NOMO-1 treated with dmso at 0.1 percent for 144 hours (cell line): ENCODE results near the gene UROS.

Source experiments
- DNase-seq: peaks from one replicate; lab custom pipeline; 2025; ENCODE audit not compliant: unreplicated experiment; lab: John Stamatoyannopoulos, UW

UROS gene

GRCh38 chr10:125795128-125795527 lies 27.9 kb downstream of the UROS start:
- DNase-seq = no peak

GRCh38 chr10:125792342-125793300 lies 30.4 kb downstream of the UROS start:
- no peak for DNase-seq

- DNase-seq = no peak
These were observed 34.7 kb downstream of the UROS start for GRCh38 chr10:125788156-125789034.

DNA sequence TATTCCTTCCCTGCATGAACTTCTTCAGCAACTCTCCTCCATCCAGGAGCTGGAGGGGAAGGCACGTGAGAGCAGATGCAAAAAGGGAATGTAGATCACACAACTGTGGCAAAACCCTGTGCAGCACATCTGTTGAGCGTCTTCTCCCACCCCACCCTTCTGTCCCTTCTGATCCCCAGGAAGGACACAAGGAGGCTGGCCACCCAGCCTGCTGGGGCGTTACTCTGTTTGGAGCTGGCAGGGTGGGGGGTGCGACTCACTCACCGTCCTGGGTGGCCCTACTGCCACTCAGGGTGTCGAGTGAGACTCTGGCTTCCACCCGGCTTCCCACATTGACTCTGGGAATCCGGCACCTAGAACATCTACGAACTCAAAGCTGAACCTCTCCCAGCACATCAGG lies 37.3 kb downstream of the UROS start:
- no peak for DNase-seq

DNA sequence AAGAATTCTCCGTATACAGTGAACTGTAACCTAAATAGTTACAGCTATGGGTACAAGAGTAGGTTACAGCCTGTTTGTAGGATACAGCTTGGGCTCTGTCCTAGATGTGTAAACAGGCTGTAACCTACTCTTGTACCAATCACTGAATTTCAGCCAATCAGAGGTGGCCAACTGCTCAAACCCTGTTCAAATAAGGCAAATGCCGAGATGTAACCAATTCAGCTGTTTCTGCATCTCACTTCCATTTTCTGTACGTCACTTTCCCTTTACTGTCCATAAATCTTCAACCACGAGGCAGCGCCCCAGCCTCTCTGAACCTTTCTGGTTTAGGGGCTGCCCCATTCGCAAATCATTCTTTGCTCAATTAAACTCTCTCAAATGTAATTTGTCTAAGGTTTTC lies 39.1 kb downstream of the UROS start:
- DNase-seq = no peak

GRCh38 chr10:125783408-125783807 lies 39.6 kb downstream of the UROS start:
- DNase-seq = no peak

- DNase-seq = no peak
These were observed 40.4 kb downstream of the UROS start for GRCh38 chr10:125782616-125783015.

DNA sequence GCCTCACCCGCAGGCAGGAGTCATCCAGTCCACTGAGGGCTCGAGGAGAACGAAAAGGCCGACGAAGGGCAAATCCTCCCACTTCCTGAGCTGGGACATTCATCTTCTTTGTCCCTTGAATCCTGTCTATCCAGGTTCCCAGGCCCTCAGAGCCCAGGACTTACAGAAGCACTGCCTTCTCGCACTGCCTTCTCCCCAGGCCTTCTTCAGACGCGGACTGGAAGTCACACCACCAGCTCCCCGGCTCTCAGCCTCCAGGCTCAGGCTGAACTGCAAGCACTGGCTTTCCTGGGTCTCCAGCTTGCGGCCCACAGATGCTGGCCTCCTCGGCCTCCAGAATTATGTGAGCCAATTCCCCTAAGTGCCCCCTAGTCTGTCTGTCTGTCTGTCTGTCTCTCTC lies 41.0 kb downstream of the UROS start:
- DNase-seq = no peak

DNA sequence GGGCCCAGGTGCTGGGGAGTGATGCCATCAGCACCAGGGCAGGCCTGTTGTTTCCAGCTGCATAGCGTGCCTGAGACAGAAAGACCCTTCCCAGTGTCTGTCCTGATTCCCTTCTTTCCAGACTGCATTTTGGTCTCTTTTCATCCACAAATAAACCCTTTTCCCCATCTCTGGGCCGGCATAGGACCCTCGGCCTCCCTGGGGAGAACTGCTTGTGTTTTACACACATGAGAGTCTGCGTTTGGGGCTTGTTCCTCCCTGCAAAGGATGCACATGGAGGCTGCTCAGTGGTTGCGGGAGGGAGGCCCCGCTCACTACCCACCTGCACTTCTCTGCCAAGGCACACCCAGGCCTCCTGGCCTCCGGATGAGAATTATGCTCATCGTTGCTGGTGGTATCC lies 41.7 kb downstream of the UROS start:
- DNase-seq = no peak

GRCh38 chr10:125779403-125780327 lies 43.4 kb downstream of the UROS start:
- no peak for DNase-seq

GRCh38 chr10:125778556-125778955 lies 44.5 kb downstream of the UROS start:
- DNase-seq = no peak

- no peak for DNase-seq
These were observed 45.3 kb downstream of the UROS start for GRCh38 chr10:125777806-125778205.

DNA sequence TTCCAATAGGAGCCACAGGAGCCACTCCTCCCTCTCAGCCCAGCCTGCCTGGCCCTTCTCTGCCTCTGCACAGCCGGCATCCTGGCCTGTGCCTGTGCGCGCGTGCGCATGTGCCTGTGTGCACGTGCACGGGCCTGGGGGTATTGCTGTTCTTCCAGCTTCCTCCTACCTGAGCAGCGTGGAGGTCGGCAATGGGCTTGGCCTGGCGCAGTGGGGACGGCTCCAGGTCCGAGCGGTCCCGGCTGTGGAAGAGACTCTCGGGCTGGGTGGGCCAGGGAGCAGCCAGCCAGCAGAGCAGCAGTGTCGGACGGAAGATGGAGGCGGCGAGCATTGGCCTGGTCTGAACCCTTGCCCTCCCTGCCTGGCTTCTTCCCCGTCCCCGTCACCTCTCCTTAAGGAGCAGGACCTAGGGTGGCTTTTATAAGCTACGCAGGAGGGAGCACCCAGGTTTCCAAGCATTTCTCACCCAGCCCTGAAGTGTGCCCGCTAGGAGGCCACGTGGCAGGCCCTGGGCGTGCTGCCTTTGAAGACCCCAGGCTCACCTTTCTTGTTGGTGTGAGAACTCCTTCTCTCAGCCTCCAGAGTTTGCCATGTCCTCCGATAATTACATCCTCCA lies 47.5 kb downstream of the UROS start, which contains the start of gene MMP21:
Gene MMP21, minus strand, starts transcription at position 331 of the 616 bp plus-strand sequence. Its CDS starts 0 bp downstream, at position 331.
- no peak for DNase-seq

GRCh38 chr10:125774581-125775191 lies 48.4 kb downstream of the UROS start:
- no peak for DNase-seq

DNA sequence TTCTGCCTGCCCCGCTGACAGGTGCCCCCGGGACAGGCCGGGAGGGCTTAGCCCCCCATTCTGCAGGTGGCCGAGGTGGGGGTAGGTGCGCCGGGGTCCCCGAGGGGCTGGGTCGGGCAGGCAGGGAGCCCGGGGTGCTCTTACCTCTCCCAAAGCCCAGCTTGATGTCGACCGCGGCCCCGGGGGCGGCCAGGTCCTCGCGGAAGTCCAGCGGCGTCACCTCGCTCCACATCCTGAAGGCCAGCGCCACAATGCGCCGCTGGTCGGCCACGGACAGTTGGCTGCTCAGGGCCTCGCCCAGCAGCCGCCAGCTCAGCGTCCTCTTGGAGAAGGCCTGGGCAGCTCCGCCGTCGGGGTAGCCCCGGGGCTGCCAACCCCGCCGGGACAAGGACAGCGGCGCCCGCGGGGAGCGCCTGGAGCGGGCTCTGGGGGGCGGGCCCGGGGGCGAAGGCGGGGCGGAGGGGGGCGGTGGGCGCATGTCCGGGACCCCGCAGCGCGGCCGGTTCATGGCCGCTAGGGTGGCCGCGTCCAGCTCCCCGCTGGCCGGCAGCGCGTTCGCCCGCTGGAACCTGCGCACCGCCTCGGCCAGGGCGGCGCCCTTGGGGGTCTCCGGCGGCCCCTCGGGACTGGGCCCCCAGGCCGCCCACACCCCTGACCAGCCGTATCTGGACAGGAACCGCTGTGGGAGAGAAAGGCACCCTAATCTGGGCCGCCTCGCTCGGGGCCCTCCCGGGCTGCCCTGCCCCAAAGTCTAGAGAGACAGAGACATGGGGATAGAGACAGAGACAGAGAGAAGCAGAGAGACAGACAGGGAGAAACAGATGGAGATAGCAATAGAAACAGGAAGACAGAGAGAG lies 49.1 kb downstream of the UROS start:
- no peak for DNase-seq

- no peak for DNase-seq
These were observed 50.2 kb downstream of the UROS start for GRCh38 chr10:125772864-125773180.

DNA sequence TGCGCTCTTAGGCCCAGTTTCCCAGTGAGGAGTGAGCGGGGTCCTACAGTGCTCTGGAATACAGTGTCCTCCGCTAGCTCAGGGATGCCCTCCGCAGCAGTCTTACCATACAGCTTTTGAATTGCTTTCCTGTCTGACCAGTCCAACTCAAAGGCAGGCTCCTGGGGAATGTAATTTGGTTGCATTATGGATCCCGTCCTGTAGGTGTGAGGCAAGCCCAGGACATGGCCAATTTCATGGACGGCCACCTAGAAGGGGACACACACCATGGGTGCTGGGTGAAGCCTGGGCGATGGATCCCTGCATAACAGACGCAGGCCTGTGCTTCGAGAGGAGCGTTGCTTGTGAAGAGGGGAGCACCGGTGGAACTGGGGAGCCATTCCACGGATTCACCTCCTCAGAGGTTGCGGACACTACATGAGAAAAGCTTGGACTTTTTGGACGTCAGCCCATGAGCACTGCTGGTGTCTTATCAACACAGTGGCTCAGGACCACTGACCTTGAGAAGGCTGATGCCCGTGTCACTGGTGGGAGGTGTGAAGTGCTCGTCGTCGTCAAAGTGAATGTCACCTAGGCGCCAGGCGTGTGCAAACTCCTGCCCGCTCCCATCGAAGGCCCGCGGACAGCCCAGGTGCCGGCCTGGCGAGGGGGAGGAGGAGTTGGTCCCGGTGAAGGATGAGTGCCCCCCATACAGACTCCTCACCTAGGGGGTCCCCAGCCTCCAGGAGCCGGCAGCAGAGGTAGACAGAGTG lies 50.8 kb downstream of the UROS start:
- no peak for DNase-seq

- no peak for DNase-seq
These were observed 52.2 kb downstream of the UROS start for GRCh38 chr10:125770844-125771243.
